GM12865 (cell line): ENCODE measurements around the gene VMAC.

Experiments
- DNase-seq: peaks from one replicate; pipeline ENCODE4 v3.0.0; 2010; ENCODE audit warnings: low read depth
- H3K4me3 ChIP-seq: 2 replicates; pipeline ENCODE4 v1.5.1; 2011; ENCODE audit warnings: mild to moderate bottlenecking, low read depth, low read length, control low read depth
- TF ChIP-seq, protein P1 (sequence below): IDR thresholded peaks from 2 replicates; pipeline ENCODE4 v1.5.1; 2011; ENCODE audit warnings: low read length, control low read depth, low read depth, inconsistent platforms; ENCODE audit not compliant: insufficient read depth; ENCODE audit errors: missing control alignments

VMAC gene

DNA sequence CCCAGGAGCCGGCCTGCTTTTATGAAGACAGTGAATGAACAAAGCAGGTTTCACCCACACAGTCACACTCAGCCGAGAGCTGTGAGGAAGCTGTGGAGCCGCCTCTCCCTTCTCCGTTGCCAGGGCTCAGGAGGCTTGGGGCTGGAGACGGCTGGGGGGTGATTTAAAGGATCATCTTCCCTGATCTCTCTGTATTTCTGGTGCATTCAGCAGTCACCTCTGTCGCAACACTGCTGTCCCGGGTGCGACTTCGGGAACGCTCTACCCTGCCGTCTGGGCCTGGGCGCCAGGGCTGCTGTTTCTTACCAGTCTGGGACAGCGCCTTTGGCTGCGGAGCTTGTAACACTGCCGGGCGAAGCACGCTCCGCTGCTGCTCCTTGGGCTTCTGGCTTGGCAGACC is 27.5 kb downstream of the VMAC start:
- no peak for DNase-seq
- TF ChIP-seq, protein P1, sequence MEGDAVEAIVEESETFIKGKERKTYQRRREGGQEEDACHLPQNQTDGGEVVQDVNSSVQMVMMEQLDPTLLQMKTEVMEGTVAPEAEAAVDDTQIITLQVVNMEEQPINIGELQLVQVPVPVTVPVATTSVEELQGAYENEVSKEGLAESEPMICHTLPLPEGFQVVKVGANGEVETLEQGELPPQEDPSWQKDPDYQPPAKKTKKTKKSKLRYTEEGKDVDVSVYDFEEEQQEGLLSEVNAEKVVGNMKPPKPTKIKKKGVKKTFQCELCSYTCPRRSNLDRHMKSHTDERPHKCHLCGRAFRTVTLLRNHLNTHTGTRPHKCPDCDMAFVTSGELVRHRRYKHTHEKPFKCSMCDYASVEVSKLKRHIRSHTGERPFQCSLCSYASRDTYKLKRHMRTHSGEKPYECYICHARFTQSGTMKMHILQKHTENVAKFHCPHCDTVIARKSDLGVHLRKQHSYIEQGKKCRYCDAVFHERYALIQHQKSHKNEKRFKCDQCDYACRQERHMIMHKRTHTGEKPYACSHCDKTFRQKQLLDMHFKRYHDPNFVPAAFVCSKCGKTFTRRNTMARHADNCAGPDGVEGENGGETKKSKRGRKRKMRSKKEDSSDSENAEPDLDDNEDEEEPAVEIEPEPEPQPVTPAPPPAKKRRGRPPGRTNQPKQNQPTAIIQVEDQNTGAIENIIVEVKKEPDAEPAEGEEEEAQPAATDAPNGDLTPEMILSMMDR = no peak
- no peak overlapping the region for H3K4me3 ChIP-seq

DNA sequence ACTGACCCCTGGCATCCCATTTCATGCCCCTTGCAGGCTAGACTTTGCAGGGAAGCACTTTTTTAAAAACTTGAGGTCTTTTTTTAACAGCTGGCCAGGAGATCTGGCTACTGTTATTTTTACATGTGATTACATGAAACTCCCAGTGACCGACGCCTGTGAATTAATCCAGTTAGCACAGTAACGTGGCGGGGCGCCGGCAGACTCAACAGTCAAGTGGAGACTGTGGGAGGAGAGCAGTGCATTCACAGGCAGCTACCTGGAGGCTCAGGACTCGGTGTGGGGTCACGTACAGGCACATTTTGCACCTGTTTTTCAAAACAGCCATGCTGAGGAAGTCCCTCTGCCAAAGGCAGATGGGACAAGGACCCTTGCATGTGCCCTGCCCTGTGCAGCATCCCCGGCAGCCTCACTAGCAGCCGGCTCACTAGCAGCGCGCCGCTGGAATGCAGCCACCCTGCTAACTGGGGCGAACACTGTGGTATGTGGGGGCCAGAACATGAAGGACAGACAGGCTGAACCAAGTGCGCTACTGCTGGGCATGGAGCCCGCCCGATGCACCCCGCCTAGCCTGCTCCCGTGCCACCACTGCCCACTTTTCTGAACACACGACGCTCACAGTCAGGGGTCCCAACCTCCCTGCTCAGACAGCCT is 28.1 kb downstream of the VMAC start:
- TF ChIP-seq, protein P1 = no peak
- no peak overlapping the region for H3K4me3 ChIP-seq
- no peak for DNase-seq

DNA sequence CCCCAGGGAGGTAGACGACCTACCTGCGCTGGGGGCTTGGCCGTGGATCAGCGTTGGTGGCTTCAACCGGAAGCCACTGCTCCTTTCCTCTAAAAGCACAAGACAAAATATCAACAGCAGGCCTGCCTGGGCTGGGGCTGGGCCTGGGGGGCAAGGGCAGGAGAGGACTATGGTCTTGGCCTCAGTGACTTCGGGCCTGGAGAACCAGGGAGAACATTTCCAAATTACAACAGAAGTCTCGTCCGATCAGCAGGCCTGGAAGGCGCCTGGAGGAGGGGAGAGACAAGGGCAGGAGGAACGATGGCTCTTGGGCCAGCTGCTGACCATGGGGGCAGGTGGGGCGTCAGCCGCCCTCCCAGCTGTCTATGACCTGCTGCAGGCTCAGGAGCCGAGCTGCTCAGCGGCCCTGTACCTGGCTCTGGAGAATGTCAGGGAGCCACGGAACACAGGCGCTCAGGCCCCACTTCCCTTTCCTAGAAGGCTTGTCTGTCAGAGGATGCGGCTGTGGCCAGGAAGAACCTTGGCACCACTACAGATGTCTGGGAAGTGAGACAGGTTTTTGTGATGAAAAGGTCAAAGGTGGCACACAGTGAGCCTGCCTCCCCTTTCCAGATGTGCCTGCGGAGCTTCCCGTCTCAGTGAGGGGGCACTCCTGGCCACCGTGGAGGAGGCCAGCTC is 28.9 kb downstream of the VMAC start:
- TF ChIP-seq, protein P1 = no peak
- no peak for DNase-seq

DNA sequence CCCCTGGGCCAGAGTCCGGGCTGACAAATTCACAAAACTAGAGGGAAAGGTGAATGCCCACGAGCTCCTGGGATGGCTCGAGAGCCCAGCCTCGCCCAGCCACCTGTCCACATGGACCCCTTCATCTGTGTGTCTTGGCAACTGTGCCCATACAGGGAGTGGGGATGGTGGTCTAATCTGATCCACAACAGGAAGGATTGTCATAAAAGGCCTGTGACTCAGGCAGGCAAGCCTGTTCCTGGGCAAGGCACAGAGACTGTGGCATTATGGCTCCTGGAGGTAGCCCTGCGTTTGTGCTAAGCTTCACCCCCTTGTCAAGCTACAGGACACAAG is 29.4 kb downstream of the VMAC start:
- TF ChIP-seq, protein P1 = no peak
- no peak overlapping the region for H3K4me3 ChIP-seq
- DNase-seq = no peak

More for the DNA sequence above, 28.9 kb downstream of the VMAC start:
- no peak overlapping the region for H3K4me3 ChIP-seq

DNA sequence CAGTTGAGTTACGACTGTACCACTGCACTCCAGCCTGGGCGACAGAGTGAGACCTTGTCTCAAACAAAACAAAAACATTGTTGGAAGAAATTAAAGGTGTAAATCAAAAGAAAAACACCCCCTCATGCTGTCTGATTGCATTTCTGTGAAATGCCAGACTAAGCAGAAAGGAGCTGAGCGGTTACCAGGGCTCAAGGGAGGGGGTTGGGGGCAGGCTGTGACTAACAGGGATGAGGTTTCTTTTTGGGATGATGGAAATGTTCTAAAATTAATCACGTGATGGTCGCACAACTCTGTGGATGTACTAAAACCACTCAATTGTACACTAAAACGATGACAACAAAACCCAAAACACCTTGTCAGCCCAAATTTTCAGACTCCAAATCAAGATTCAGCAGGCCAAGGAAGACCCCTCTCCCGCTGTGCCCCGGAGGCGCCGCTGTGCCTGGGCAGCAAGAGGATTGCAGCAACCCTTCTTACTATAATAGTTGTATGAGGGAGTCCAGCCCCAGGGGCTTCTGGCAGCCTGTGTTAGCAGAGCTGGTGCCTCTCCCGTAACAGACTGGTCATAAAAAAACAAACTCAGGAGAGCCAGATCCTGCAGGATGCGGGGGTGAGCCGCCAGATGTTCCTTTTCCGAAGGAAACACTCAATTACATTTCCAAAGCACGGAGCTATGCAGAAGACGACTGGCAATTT is 30.3 kb downstream of the VMAC start:
- DNase-seq = no peak
- TF ChIP-seq, protein P1 = no peak
- H3K4me3 ChIP-seq = no peak overlapping the region

DNA sequence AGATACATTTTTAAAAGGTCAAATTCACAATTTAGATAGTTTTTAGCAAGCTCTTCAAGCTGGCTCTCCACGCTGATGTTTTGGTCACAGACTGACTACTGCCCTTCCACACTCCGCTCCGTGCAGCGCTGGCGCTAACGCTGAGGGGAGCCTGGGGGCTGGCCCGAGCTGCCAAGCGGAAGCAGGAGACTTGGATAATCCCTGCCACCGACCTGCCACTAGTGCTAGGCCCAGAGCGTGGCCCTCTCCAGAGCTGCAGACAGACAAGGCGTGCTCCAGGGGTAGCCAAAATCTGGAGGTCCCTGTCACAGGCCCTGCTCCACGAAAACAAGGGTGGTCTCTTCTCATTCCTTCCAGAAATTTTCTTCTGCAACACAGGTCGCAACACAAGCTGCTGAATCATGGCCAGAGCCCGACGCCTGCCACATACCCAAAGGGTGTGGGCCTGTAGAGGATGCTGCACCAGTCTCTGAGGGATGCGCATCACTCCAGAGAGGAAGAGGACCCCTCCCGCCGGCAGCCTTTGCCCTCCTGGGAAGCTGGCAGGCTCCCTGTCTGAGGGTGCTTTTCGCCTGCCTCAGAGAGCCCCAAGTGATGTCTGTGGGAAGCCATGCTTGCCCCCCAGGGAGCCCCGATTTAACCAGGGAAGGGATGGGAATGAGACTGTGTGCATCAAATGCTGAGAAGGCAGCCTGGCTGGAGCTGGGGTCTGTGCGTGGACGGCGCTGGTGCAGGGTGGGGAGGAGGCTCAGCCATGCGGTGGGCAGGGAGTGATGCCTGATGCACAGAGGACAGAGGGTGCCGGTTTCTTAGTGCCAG is 31.0 kb downstream of the VMAC start:
- H3K4me3 ChIP-seq = no peak overlapping the region
- DNase-seq = no peak
- TF ChIP-seq, protein P1 = no peak
